GM19324 (cell line): Measurements from ENCODE around the gene KCTD6.
A peak's percentile ranks its signal among the peaks of the same experiment; 100 is the strongest.

Experiments used
- ATAC-seq: cut with Tn5 transposase; IDR thresholded peaks from one replicate; pipeline ENCODE4 v1.9.1; 2021; ENCODE audit warnings: mild to moderate bottlenecking, moderate library complexity; ENCODE audit not compliant: unreplicated experiment, low FRiP score

KCTD6 gene

DNA sequence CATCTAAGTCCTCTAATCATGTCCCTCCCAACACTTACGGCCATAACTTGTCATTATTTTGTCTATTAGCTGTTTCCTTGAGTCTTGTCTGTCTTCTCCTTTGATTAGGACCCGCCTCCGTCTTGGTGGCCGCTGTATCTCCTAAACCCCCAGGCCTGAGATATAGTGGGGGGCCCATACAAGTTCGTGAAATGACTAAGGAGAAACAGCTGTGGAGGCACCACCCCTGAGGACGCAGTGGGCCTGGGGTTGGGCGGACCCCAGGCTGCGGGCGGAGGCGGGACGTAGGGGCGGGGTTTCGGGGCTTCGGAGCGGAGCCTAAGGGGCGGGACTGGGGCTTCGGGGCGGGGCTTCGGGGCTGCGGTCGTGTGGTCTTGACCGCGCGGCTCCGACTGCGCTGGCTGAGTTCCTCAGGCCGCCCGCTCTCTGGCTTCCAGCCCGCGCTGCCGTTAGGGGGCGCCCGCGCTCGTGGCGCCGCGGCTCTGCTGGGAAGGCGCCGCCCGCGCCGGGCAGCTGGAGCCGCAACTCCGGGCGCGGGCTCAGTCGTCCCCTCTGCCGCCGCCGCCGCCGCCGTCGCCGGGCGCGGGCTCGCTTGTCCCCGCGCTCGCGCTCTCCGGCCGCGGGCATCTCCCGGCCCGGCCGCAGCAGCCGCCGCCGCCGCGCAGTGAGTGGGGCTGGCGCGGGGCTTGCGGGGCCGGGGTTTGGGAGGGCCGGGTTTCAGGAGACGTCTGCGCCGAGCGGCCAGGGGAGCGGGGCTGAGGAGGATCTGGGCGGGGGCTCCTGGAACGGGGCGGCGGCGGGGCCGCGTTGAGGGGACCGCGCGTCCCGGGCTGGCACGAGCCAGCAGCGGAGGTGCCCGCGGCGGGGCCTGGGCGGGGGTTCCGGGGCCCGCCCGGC lies at the start of gene KCTD6:
Gene KCTD6, plus strand, starts transcription at position 591 of the 897 bp plus-strand sequence. CDS start 6,660 bp downstream, outside the sequence.
- peak; percentile 95 for ATAC-seq

DNA sequence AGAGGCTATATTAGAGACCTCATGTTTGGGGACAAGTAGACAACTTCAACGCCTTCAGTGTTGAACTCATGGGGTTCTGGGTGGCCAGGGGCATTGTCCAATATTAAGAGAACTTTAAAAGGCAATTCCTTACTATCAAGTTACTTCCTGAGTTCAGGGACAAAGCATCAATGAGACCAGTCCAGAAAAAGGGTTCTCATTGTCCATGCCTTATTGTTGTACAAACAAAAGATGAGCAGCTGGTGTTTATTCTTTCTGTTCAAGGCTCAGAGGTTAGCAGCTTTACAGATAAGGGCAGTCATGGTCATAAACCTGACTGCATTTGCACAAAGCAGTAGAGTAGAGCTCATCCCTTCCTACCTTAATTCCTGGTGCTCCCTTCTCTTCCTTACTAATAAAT lies 39.7 kb upstream of the KCTD6 start:
- no peak for ATAC-seq

- no peak for ATAC-seq
Measured at GRCh38 chr3:58459160-58459559, 32.7 kb upstream of the KCTD6 start.

DNA sequence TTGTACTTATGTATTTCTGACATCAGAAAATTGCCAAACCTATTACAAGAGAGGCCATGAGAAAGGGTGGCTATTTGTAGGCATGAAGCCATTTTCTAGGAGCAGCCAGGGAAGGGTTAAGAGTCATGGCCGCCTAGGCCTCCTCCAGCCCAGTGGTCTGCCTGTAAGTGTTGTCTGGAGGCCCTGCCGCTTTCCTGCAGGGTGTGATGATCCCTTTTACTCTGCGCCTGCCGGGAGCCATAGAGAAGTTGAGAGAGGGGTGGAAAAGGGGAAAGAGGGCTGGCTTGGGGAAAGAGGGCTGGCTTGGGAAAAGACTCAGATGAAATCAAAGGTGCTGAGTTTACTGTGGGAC lies 29.1 kb upstream of the KCTD6 start:
- ATAC-seq = no peak

DNA sequence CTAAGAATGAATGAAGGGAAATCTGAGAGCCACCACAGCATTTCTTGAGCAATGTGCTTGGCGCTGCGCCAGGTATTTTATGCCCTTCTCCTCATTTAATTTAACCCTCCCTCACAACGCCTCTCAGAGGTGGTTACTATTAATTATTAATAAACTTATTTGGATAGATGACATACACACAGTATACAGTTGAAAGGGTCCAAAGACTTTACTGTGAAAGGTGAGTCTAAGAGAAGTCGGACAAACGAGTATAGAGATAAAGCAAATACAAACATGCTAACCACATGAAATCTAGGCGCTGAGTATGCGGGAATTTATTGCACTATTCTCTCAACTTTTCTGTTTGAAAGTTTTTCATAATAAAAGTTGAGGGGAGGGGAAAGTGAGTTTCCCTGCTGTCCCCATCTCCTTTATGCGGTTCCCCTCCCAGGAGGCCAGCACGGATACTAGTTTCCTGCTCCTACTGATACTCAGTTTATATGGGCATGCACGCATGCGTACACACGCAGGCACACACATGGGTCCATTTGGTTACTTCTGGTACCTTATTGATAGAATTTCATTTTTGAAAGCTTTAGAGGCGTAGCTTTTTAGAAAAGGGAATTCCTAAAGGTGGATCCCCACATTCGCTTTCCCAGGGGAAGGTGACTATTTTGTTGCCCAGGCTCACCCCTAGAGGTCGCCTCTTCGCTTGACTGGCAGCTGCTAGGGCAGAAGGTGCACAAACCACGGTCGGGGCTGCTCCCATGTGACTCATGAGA lies 28.5 kb upstream of the KCTD6 start:
- ATAC-seq = peak; percentile 48

DNA sequence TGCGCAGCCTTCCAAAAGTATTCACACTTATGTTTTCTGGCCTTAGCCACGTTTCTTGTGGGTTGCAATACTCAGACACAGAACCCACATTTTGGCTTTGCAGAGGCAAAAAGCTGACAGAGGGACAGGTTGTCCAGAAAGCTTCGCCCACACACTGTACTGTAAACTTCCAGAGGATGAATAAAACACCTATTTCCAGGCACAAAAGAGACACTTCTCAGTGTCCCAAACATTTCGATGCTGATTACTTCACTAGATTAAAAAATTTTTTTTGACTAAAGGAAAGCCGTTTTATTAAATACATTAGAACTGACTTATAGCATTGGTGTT lies 28.0 kb upstream of the KCTD6 start:
- no peak for ATAC-seq

DNA sequence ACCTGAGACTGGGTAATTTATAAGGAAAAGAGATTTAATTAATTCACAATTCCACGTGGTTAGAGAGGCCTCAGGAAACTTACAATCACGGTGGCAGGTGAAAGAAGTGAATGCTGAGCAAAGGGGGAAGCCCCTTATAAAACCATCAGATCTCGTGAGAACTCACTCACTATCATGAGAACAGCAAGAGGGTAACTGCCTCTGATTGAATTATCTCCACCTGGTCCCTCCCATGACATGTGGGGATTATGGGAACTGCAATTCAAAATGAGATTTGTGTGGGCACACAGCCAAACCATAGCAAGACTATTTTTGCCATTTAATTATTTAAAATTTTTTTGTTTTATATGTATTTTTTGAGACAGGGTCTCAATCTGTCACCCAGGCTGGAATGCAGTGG lies 27.0 kb upstream of the KCTD6 start:
- ATAC-seq = no peak

DNA sequence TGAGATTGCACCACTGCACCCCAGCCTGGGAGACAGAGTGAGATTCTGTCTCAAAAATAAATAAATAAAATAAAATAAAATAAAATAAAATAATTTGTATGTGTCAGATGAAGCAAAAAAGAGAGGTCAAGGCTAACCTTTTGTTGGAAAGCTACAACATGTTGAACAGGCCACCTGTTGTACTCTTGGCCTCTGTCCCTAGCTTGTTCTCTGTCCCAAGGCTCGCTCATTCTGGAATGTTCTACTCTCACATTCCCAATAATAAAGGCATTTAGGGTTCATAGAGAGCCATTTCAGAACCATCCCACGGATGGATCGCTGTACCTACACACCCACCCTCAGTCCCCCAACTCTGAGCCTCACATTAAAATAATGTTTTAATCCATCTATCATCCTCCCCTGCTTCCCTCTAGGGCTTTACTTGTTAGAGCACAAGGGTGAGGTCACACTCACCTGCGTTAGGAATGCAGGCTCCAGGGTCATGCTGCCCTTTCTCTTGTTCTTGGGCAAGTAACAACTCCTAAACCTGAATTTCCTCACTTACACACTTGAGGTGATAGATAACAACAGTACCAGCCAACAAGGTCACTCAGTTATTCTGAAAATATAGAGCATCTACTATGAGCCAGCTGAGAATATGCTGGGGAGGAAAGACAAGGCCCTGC lies 24.9 kb upstream of the KCTD6 start:
- ATAC-seq = no peak

- no peak for ATAC-seq
Measured at GRCh38 chr3:58469096-58469495, 22.8 kb upstream of the KCTD6 start.

- ATAC-seq = no peak
Measured at GRCh38 chr3:58470363-58471024, 21.4 kb upstream of the KCTD6 start.

DNA sequence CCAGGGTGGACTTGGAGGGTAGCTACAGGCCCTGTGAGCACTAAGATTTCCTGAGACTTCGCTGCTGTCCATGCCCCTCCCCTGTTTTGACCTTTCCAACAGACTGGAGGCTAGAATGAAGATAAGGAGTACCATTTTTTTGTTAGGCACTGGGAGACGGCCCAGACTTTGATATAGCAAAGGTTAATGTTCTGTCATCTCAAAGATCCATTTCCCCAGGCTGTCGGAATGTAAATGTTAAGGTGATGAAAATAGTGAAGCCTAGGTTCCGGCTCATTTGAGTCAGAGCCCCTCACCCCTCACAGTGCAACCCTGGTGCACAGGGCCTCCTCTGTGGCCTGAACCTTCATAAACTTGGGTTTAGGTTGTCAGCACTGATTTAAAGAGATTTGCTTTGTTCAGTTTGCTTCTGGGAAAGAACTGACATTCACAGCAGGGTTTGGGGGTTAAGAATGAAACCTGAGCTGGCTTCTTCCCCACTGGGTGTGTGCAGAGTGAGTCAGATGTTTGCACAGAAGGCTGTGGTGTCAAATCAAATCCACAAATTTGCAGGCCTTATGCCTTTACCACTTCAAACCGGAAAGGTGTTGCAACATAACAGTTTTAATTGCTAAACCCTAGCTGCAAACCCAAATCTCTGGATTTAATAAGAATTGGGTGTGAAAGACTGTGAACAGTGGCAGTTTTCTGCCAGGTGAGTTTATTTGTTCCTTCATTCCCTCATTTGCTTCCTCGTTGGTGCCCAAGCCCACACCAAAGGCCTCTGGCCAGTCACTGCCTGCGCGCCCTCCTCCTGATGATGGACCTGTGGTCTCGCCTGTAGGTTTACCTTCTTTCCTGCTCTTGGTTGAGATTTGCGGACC lies 20.6 kb upstream of the KCTD6 start:
- no peak for ATAC-seq

DNA sequence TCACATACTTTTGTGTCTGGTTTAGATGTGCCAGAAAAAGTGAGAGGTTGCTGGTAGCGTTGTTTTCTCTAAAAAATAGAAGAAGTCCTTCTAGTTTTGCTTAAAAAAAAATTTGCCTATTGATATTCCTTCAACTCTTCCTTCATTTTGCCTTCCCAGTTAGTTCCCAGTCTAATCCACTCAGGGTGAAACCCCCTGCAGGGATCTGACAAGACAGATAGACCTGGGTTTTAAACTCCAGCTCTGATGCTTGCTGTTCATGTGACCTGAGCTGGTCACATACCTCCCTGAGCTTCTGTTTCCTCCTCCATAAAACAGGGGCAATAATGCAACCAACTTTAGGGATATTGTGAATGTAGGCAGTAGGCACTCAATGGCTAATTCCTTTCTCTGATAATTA lies 18.6 kb upstream of the KCTD6 start:
- ATAC-seq = no peak

GRCh38 chr3:58474348-58474911 lies 17.5 kb upstream of the KCTD6 start:
- no peak for ATAC-seq

DNA sequence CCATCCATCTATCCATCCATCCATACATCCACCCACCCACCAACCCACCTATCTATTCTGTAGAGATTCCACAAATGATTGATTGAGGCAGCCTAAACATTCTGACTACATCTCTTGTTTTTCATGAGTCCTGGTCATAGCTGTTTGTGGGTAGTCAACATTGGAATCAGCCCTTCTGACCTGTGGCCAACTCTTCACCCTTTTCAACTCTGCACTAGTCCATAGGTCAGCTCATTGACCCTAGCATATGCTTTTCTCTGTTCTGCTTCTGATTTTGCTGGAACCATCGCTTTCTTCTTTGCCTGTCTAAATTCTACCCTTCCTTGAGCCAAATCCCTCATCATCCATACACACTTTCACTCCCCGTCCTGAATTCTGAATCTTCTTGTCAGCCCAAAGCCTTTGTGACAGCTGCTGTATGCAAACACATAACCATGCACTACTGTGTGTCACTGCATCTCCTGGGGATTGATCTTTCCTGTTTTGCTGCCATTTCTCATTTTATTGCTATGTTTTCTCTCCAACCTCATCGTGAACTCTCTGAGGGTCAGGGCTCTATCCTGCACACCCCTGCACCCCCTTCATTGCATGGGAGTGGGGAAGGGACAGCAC lies 16.8 kb upstream of the KCTD6 start:
- ATAC-seq = no peak

DNA sequence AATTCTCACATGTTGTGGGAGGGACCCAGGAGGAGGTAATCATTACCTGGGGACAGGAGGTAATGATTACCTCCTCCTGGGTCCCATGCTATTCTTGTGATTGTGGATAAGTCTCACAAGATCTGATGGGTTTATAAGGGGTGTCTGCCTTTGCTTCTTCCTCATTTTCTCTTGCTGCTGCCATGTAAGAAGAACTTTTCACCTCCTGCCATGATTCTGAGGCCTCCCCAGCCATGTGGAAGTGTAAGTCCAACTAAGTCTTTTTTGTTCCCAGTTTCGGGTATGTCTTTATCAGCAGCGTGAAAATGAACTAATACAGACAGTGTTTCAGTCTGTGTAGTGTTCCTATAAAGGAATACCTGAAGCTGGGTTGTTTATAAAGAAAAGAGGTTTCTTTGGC lies 13.1 kb upstream of the KCTD6 start:
- ATAC-seq = no peak

DNA sequence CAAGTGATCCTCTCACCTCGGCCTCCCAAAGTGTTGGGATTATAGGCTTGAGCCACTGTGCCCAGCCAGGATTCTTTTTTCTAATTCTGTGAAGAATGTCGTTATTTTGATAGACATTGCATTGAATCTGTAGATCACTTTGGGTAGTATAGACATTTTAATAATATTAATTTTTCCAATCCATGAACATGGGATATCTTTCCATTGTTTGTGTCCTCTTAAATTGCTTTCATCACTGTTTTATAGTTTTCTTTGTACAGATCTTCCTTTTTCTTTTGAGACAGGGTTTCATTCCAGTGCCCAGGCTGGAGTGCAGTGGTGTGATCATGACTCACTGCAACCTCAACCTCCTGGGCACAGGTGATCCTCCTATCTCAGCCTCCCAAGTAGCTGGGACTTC lies 11.6 kb upstream of the KCTD6 start:
- no peak for ATAC-seq

DNA sequence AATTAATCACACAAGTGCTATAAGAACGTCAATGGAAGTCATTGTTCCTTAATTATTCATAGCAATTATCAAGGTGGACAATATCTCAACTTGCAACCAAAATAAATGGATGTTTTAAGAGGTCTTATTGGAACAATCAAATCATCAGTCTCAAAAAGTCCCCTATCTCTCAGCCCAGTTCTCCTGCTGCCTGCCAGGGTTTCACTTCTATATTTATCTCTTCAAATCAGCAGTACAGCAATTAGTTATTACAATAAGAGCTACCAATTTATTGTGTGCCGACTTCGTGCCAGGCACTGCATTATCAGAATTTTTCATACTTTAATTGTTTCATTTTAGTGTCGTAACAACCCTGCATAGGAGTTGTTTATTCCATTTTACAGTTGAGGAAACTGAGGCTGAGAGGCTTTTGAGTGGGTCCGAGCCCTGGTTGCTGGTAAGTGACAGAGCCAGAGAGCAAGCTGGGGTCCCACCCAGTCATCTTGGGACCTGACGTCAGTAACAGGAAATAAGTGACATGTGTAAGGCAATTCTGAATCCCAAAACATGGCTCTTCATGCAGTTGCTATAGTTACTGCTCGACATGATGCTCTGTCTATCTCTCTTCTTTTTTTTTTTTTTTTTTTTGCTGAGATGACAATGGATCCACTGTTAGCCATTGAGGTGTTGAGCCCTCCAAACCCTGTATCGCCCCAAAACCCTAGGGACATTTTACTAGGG lies 8.8 kb upstream of the KCTD6 start:
- no peak for ATAC-seq

DNA sequence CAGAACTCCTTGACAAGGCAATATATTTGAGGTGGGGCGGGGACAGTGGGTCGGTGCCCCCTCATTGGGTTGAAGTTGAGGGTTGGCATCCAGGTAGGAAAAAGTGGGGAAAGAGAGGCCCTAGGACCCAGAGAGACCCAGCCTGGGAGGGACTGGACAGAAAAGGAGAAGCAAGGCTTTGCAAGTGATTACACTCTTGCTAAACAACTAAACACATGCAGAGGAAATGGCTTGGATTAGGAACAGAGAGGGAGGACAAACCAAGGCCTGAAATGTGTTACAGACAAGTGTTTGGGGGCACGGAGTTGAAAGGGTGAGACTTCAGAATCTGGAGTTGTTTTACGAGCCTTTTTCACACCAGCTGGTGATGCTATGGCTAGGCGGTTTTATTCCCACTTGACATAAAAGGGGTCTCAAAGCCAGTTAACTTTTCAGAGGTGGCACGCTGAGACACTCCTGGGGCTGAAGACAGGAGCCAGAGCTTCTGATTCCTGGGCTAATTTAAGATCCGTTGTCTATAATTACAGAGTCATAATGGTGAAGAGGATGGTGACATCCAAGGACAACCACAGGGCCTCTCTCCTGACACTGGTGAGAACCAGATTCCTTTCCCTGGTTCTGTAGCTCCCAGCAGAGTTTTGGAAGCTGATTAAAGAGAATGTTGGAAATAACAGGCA lies 7.7 kb upstream of the KCTD6 start:
- ATAC-seq = no peak
